Left lung (tissue), 10 donors: ENCODE results near the gene GFRA4. TPM values are rescaled to one million over a fixed set of nuclear protein-coding genes. Genes with fewer than 3 reads are reported as not detected.

ENCODE experiments used
- ATAC-seq: fragments of 200-7000 bp; cut with Tn5 transposase; one replicate; pipeline ENCODE4 v1.9.1; 2020; ENCODE audit warnings: moderate library complexity
- DNase-seq, 4 donors: peaks; one replicate each; pipeline ENCODE4 v3.0.0-alpha.2; 2013 to 2020
- H3K27ac ChIP-seq, 2 donors: fragments of 200-600 bp; sonication (generic) in 1 of 2; one replicate each; pipeline versions ENCODE4 v1.5.0 to v1.8.0; 2020 to 2021
- H3K27me3 ChIP-seq, 2 donors: fragments of 200-600 bp; sonication (generic) in 1 of 2; one replicate each; pipeline versions ENCODE4 v1.5.0 to v1.8.0; 2020 to 2021
- H3K36me3 ChIP-seq, 2 donors: fragments of 200-600 bp; sonication (generic) in 1 of 2; one replicate each; pipeline versions ENCODE4 v1.5.0 to v1.8.0; 2020 to 2021
- H3K4me1 ChIP-seq, 2 donors: fragments of 200-600 bp; one replicate each; pipeline ENCODE4 v1.8.0; 2021
- H3K4me3 ChIP-seq, 2 donors: fragments of 200-600 bp; sonication (generic) in 1 of 2; one replicate each; pipeline versions ENCODE4 v1.5.0 to v1.8.0; 2020 to 2021; ENCODE audit warnings: mild to moderate bottlenecking in 1 of 2
- H3K9me3 ChIP-seq, 2 donors: fragments of 200-600 bp; sonication (generic) in 1 of 2; one replicate each; pipeline versions ENCODE4 v1.5.0 to v1.8.0; 2020 to 2021
- CTCF ChIP-seq, 2 donors: fragments of 200-600 bp; sonication (generic) in 1 of 2; IDR thresholded peaks; one replicate each; pipeline versions ENCODE4 v1.5.0 to v1.8.0; 2021; ENCODE audit warnings: antibody characterized with exemption in 2 of 2
- intact Hi-C, 2 donors: fragments of 100-400 bp; cut with DNase I; formaldehyde crosslinking; loops; one replicate each; pipeline versions ENCODE4 v1.11.2 to v1.14.2; 2022
- polyA plus RNA-seq, 6 donors: library from polyadenylated mRNA; unstranded; fragments of 120-200 nt; gene quantifications; one replicate each; pipeline ENCODE4 v1.2.1, GENCODE V29; 2013; ENCODE audit not compliant: insufficient read length in 6 of 6
- total RNA-seq, 2 donors: library from RNA; stranded (reverse); fragmentation: NEBNext Ultra II Directional; extraction: Animal tissue kit (Norgen Biotek cat#: 25700); gene quantifications; one replicate each; pipeline ENCODE4 v1.2.1, GENCODE V29; 2021
- donor health status: DM: no; HTN: yes; CAD: no.
- donor health status: DM: no; HTN: no; CAD: no.

GFRA4 gene
- total and polyA plus RNA-seq, 8 donors, result not detected

- DNase-seq (no peak), ATAC-seq (no peak)
Observed at GRCh38 chr20:3704087-3704486, 40.9 kb upstream of the GFRA4 start.

GRCh38 chr20:3702611-3703391 lies 39.6 kb upstream of the GFRA4 start:
- no peak overlapping the region for H3K27ac ChIP-seq
- no peaks in the 10 kb centered on the region for H3K27me3 ChIP-seq
- no peak for ATAC-seq
- no peak for DNase-seq
- TF ChIP-seq CTCF (IDR thresholded peaks at IDR 0.05), result no peak
- intact Hi-C loops, result no loop called here
- H3K36me3 ChIP-seq, result peaks cover 0 to 39% of the 10 kb centered on the region in 2 donors
- no peaks in the 10 kb centered on the region for H3K4me1 ChIP-seq
- H3K9me3 ChIP-seq, result no peaks in the 10 kb centered on the region
- H3K4me3 ChIP-seq, result no peak overlapping the region

More at GRCh38 chr20:3704087-3704486, 40.9 kb upstream of the GFRA4 start:
- Histone ChIP-seq H3K27me3 (no peaks in the 10 kb centered on the region), H3K4me3 (no peak overlapping the region), H3K36me3 (peaks cover 0 to 28% of the 10 kb centered on the region in 2 donors), H3K4me1 (no peaks in the 10 kb centered on the region), H3K9me3 (no peaks in the 10 kb centered on the region), H3K27ac (no peak overlapping the region)
- TF ChIP-seq CTCF (IDR thresholded peaks at IDR 0.05), result no peak
- intact Hi-C loops, result no loop called here

- no peaks in the 10 kb centered on the region for H3K4me1 ChIP-seq
- H3K36me3 ChIP-seq, result peaks cover 0 to 47% of the 10 kb centered on the region in 2 donors
- ATAC-seq (no peak), DNase-seq (no peak)
- intact Hi-C loops, result no loop called here
- no peak for TF ChIP-seq CTCF (IDR thresholded peaks at IDR 0.05)
- no peak overlapping the region for H3K4me3 ChIP-seq
- H3K9me3 ChIP-seq, result peaks cover 0 to 4% of the 10 kb centered on the region in 2 donors
- no peaks in the 10 kb centered on the region for H3K27me3 ChIP-seq
- H3K27ac ChIP-seq, result no peak overlapping the region
Observed at GRCh38 chr20:3701061-3701998, 38.1 kb upstream of the GFRA4 start.

GRCh38 chr20:3699037-3699436 lies 35.8 kb upstream of the GFRA4 start:
- ATAC-seq, result no peak

More at GRCh38 chr20:3699037-3699436, 35.8 kb upstream of the GFRA4 start:
- Histone ChIP-seq H3K27ac (no peak overlapping the region), H3K4me3 (no peak overlapping the region), H3K4me1 (no peaks in the 10 kb centered on the region), H3K27me3 (no peaks in the 10 kb centered on the region), H3K36me3 (peaks cover 0 to 38% of the 10 kb centered on the region in 2 donors), H3K9me3 (peaks cover 0 to 7% of the 10 kb centered on the region in 2 donors)
- DNase-seq, result no peak
- intact Hi-C loops, result no loop called here
- TF ChIP-seq CTCF (IDR thresholded peaks at IDR 0.05), result no peak
